Spleen (tissue), 7 donors: ENCODE measurements around the gene CACNA1D.

ENCODE experiments used
- POLR2A ChIP-seq, 3 donors: fragments of 450-650 bp; IDR thresholded peaks; one replicate each; pipeline ENCODE4 v1.5.1; 2017; ENCODE audit warnings: antibody characterized with exemption in 3 of 3, mild to moderate bottlenecking in 1 of 3
- POLR2AphosphoS5 ChIP-seq, 3 donors: sonication (generic); formaldehyde crosslinking; IDR thresholded peaks; one replicate each; pipeline ENCODE4 v1.5.1; 2017; ENCODE audit warnings: antibody characterized with exemption in 3 of 3
- TF ChIP-seq, protein P1 (sequence below), 11 experiments: fragments of 200-600 bp in 7 of 11; fragments of 450-650 bp in 4 of 11; sonication (generic) in 4 of 11; IDR thresholded peaks in 8 of 11; conservative IDR thresholded peaks in 3 of 11; 1 replicate in 7 of 11; 2 replicates in 4 of 11; pipeline versions ENCODE4 v1.4.0 to v1.8.0; 2016 to 2021; ENCODE audit warnings: antibody characterized with exemption in 11 of 11, inconsistent platforms in 4 of 11, mild to moderate bottlenecking in 1 of 11
- donor health status: DM: no; HTN: no; CAD: no; lungs with moderate emphysema.
- donor health status: DM: no; HTN: no; CAD: no.
- donor health status: DM: no; HTN: no; CAD: no.

DNA sequence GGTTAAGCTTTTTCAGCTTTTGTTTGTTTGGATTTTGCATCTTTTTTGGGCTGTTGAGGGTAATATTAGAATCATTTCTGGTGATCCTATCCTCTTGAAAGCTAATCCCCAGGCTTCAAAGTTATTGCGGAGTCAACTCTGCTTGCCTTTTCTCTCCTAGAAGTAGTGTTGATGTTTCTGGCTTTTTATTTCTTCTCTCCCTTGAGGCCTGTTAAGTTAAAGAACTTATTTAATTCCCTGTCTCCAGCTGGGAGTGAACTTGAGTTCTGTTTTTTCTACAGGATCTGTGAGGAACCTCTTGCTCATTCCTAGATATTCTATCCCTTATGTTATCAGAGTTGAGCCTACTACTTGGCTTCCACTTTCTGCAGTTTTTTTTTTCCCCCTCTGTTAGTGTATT is 34.1 kb upstream of the CACNA1D start:
- TF ChIP-seq POLR2AphosphoS5 (IDR thresholded peaks at IDR 0.05) = no peak
- TF ChIP-seq, protein P1, sequence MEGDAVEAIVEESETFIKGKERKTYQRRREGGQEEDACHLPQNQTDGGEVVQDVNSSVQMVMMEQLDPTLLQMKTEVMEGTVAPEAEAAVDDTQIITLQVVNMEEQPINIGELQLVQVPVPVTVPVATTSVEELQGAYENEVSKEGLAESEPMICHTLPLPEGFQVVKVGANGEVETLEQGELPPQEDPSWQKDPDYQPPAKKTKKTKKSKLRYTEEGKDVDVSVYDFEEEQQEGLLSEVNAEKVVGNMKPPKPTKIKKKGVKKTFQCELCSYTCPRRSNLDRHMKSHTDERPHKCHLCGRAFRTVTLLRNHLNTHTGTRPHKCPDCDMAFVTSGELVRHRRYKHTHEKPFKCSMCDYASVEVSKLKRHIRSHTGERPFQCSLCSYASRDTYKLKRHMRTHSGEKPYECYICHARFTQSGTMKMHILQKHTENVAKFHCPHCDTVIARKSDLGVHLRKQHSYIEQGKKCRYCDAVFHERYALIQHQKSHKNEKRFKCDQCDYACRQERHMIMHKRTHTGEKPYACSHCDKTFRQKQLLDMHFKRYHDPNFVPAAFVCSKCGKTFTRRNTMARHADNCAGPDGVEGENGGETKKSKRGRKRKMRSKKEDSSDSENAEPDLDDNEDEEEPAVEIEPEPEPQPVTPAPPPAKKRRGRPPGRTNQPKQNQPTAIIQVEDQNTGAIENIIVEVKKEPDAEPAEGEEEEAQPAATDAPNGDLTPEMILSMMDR (IDR thresholded peaks at IDR 0.05 in 8 of 11, conservative IDR thresholded peaks at IDR 0.05 in 3 of 11) = no peak
- no peak for TF ChIP-seq POLR2A (IDR thresholded peaks at IDR 0.05)
